Peyer's patch (tissue), 4 donors: Measurements from ENCODE around the gene CHMP4A.

Experiments
- POLR2A ChIP-seq, 2 donors: fragments of 450-650 bp; IDR thresholded peaks; one replicate each; pipeline ENCODE4 v1.5.1; 2017; ENCODE audit warnings: antibody characterized with exemption in 2 of 2, mild to moderate bottlenecking in 2 of 2, moderate library complexity in 2 of 2
- TF ChIP-seq, protein P1 (sequence below), 6 experiments: fragments of 450-650 bp in 4 of 6; fragments of 200-600 bp in 2 of 6; sonication (generic) in 1 of 6; IDR thresholded peaks; one replicate each; pipeline ENCODE4 v1.5.1; 2017 to 2019; ENCODE audit warnings: antibody characterized with exemption in 6 of 6, mild to moderate bottlenecking in 3 of 6, moderate library complexity in 1 of 6

DNA sequence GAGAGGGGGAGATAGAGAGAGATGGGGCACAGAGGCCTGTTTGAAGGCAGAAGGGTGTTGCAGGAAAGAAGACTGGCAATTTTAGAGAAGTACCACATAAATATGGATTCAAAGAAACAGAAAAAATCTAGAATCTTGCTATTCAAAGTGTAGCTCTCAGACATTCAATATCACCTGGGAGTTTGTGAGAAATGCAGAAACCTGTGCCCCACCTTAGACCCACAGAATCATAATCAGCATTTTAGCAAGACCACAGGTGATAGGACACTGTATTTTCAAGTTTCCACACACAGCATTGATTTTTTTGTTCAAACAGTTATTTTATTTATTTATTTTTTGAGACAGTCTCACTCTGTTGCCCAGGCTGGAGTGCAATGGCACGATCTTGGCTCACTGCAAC lies 15.6 kb upstream of the CHMP4A start:
- TF ChIP-seq, protein P1, sequence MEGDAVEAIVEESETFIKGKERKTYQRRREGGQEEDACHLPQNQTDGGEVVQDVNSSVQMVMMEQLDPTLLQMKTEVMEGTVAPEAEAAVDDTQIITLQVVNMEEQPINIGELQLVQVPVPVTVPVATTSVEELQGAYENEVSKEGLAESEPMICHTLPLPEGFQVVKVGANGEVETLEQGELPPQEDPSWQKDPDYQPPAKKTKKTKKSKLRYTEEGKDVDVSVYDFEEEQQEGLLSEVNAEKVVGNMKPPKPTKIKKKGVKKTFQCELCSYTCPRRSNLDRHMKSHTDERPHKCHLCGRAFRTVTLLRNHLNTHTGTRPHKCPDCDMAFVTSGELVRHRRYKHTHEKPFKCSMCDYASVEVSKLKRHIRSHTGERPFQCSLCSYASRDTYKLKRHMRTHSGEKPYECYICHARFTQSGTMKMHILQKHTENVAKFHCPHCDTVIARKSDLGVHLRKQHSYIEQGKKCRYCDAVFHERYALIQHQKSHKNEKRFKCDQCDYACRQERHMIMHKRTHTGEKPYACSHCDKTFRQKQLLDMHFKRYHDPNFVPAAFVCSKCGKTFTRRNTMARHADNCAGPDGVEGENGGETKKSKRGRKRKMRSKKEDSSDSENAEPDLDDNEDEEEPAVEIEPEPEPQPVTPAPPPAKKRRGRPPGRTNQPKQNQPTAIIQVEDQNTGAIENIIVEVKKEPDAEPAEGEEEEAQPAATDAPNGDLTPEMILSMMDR (IDR thresholded peaks at IDR 0.05), result no peak
- TF ChIP-seq POLR2A (IDR thresholded peaks at IDR 0.05), result no peak
